HepG2 (cell line): Measurements from ENCODE around the gene FRMD8. TPM values are rescaled to one million over a fixed set of nuclear protein-coding genes. Genes with fewer than 3 reads are reported as not detected.
A peak's percentile ranks its signal among the peaks of the same experiment; 100 is the strongest.

Source experiments
- CBX5 ChIP-seq: sonication (generic); formaldehyde crosslinking; IDR thresholded peaks from 2 replicates; pipeline ENCODE4 v1.4.0; 2020; ENCODE audit warnings: missing genetic modification reagents, borderline replicate concordance
- EEA1 ChIP-seq: sonication (generic); formaldehyde crosslinking; IDR thresholded peaks from 2 replicates; pipeline ENCODE4 v1.5.1; 2020; ENCODE audit warnings: mild to moderate bottlenecking, missing genetic modification reagents, borderline replicate concordance
- FOSL2 ChIP-seq: sonication (generic); formaldehyde crosslinking; IDR thresholded peaks from 2 replicates; pipeline ENCODE4 v1.4.0; 2020; ENCODE audit warnings: missing genetic modification reagents
- HOXD1 ChIP-seq: sonication (generic); formaldehyde crosslinking; IDR thresholded peaks from 2 replicates; pipeline ENCODE4 v1.5.0; 2020; ENCODE audit warnings: missing genetic modification reagents
- JARID2 ChIP-seq: sonication (generic); formaldehyde crosslinking; IDR thresholded peaks from 2 replicates; pipeline ENCODE4 v1.8.1; 2023; ENCODE audit warnings: missing genetic modification reagents, inconsistent platforms; ENCODE audit not compliant: insufficient replicate concordance
- NR2F2 ChIP-seq: IDR thresholded peaks from 2 replicates; pipeline ENCODE4 v1.6.1; 2012; ENCODE audit warnings: low read depth, inconsistent platforms, borderline replicate concordance
- NRL ChIP-seq: sonication (generic); formaldehyde crosslinking; IDR thresholded peaks from 2 replicates; pipeline ENCODE4 v1.5.0; 2020; ENCODE audit warnings: missing genetic modification reagents, mild to moderate bottlenecking, moderate library complexity, borderline replicate concordance
- RCOR2 ChIP-seq: IDR thresholded peaks from 2 replicates; pipeline ENCODE4 v1.6.1; 2016; ENCODE audit warnings: missing biosample characterization, missing genetic modification reagents
- SALL2 ChIP-seq: sonication (generic); formaldehyde crosslinking; IDR thresholded peaks from 2 replicates; pipeline ENCODE4 v1.8.1; 2023; ENCODE audit warnings: mild to moderate bottlenecking, missing genetic modification reagents, inconsistent platforms
- SIN3B ChIP-seq: fragments of 150-350 bp; IDR thresholded peaks from 2 replicates; pipeline ENCODE4 v1.6.1; 2014; ENCODE audit warnings: low read length
- ZFP36 ChIP-seq: fragments of 150-350 bp; IDR thresholded peaks from 2 replicates; pipeline ENCODE4 v1.6.1; 2018; ENCODE audit warnings: borderline replicate concordance, low read length, low read depth; ENCODE audit not compliant: partially characterized antibody
- ZNF501 ChIP-seq: sonication (generic); formaldehyde crosslinking; IDR thresholded peaks from 2 replicates; pipeline ENCODE4 v1.5.1; 2020; ENCODE audit warnings: mild to moderate bottlenecking, moderate library complexity, missing genetic modification reagents
- ZNF562 ChIP-seq: sonication (generic); formaldehyde crosslinking; IDR thresholded peaks from 2 replicates; pipeline ENCODE4 v1.8.0; 2022; ENCODE audit warnings: missing genetic modification reagents, borderline replicate concordance
- ZNF567 ChIP-seq: sonication (generic); formaldehyde crosslinking; IDR thresholded peaks from 2 replicates; pipeline ENCODE4 v1.8.1; 2023; ENCODE audit warnings: mild to moderate bottlenecking, missing genetic modification reagents, borderline replicate concordance
- ZNF570 ChIP-seq: sonication (generic); formaldehyde crosslinking; IDR thresholded peaks from 2 replicates; pipeline ENCODE4 v1.4.0; 2020; ENCODE audit warnings: mild to moderate bottlenecking, missing genetic modification reagents, borderline replicate concordance
- ZNF674 ChIP-seq: sonication (generic); formaldehyde crosslinking; IDR thresholded peaks from 2 replicates; pipeline ENCODE4 v1.5.0; 2020; ENCODE audit warnings: low read depth, mild to moderate bottlenecking, missing genetic modification reagents
- polyA plus RNA-seq, 8 experiments: library from polyadenylated mRNA; depleted of rRNA in 3 of 8; stranded (reverse) in 7 of 8; unstranded in 1 of 8; fragments of >200 nt; fragmentation: Illumina TruSeq in 4 of 8; extraction: Trizol in 4 of 8; gene quantifications; 2 replicates each; pipeline versions ENCODE4 v1.2.1 to v1.2.3, GENCODE V29; 2011 to 2016; ENCODE audit warnings: low read depth in 4 of 8, missing spikeins in 1 of 8, mixed read lengths in 1 of 8; ENCODE audit not compliant: insufficient read depth in 1 of 8
- total RNA-seq, 5 experiments: library from RNA; depleted of rRNA; stranded (reverse); fragments of >200 nt; fragmentation: Illumina TruSeq; extraction: Trizol; gene quantifications; 2 replicates each; pipeline ENCODE4 v1.2.3, GENCODE V29; 2016; ENCODE audit warnings: low read depth in 1 of 5
- TF ChIP-seq, protein P1 (sequence below): sonication (generic); formaldehyde crosslinking; IDR thresholded peaks from 2 replicates; pipeline ENCODE4 v1.4.0; 2020; ENCODE audit warnings: missing genetic modification reagents
- TF ChIP-seq, protein P2 (sequence below), 2 experiments: fragments of 450-650 bp in 1 of 2; sonication (generic) in 1 of 2; formaldehyde crosslinking; IDR thresholded peaks; 2 replicates each; pipeline versions ENCODE4 v1.5.0 to v1.8.0; 2020 to 2022; ENCODE audit warnings: mild to moderate bottlenecking in 1 of 2, missing genetic modification reagents in 1 of 2
- TF ChIP-seq, protein P3 (sequence below): IDR thresholded peaks from 2 replicates; pipeline ENCODE4 v1.6.1; 2012; ENCODE audit warnings: low read depth, low read length, improper control_type of control experiment
- TF ChIP-seq, protein P4 (sequence below): conservative IDR thresholded peaks from 2 replicates; pipeline ENCODE4 v1.6.1; 2018; ENCODE audit warnings: missing genetic modification reagents
- TF ChIP-seq, protein P5 (sequence below): sonication (generic); formaldehyde crosslinking; IDR thresholded peaks from 2 replicates; pipeline ENCODE4 v1.8.1; 2023; ENCODE audit warnings: mild to moderate bottlenecking, moderate library complexity, missing genetic modification reagents
- TF ChIP-seq, protein P6 (sequence below): IDR thresholded peaks from 2 replicates; pipeline ENCODE4 v1.6.1; 2016

FRMD8 gene
- total and polyA plus RNA-seq, 2 of the 13 experiments (the other 11 are each of a cell fraction or from before 2014, with no cell fraction given) = 5.8 to 20.6 TPM

DNA sequence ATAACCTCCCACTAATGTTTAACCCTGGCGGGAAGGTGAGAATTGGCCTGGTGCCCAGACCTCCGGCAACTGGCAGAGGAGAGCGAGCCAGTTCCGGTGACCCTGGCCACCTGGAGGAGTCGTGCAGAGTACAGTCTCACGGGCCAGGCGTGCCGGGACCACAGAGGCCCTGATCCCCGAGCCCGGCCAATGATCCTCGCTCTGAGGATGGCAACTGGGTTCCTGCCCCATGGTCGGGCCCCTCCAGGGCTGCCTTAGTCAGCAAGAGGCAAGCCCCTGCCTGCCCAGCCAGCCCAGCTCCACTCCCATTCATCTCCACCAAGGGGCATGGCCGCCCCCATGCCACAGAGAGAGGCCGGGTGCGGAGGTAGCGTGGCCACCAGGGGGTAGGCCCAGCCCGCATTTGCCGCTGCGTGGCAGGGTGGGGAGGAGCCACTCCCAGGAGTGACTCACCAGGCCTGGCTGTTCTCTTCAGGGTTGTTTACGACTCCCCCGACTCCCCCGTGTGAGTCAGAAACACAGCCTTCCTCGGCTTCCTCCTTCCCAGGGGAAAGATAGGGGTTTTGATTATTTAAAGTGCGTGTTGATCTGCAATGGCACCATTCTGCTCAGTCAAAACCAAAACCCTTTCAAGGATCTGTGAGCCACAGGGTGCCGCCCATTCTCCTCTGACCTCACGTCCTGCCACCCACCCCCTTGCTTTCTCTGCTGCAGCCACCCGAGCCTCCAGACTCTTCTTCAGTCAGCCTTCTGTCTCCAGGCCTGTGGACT, 4.2 kb upstream of the FRMD8 start, which contains the start of gene SLC25A45 (continued):
- TF ChIP-seq EEA1 (CRISPR knock-in tag) (no peak), RCOR2 (peak; percentile 66), ZFP36 (no peak), NRL (CRISPR knock-in tag) (peak; percentile 96; the same call in 1 of the 2 replicates), CBX5 (no peak), ZNF501 (CRISPR knock-in tag) (peak; percentile 83), SIN3B (no peak), NR2F2 (peak; percentile 84; the same call in 1 of the 2 replicates), SALL2 (CRISPR knock-in tag) (no peak), JARID2 (CRISPR knock-in tag) (peak; percentile 55), ZNF674 (no peak), ZNF570 (CRISPR knock-in tag) (no peak; the same call in 1 of the 2 replicates), ZNF562 (no peak), HOXD1 (CRISPR knock-in tag) (no peak), ZNF567 (CRISPR knock-in tag) (0 out of 2 replicates have a peak, but pooled peaks have one; percentile 85), FOSL2 (CRISPR knock-in tag) (peak; percentile 97)
- TF ChIP-seq, protein P1, sequence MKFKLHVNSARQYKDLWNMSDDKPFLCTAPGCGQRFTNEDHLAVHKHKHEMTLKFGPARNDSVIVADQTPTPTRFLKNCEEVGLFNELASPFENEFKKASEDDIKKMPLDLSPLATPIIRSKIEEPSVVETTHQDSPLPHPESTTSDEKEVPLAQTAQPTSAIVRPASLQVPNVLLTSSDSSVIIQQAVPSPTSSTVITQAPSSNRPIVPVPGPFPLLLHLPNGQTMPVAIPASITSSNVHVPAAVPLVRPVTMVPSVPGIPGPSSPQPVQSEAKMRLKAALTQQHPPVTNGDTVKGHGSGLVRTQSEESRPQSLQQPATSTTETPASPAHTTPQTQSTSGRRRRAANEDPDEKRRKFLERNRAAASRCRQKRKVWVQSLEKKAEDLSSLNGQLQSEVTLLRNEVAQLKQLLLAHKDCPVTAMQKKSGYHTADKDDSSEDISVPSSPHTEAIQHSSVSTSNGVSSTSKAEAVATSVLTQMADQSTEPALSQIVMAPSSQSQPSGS (CRISPR knock-in tag) = peak; percentile 86
- TF ChIP-seq, protein P2, sequence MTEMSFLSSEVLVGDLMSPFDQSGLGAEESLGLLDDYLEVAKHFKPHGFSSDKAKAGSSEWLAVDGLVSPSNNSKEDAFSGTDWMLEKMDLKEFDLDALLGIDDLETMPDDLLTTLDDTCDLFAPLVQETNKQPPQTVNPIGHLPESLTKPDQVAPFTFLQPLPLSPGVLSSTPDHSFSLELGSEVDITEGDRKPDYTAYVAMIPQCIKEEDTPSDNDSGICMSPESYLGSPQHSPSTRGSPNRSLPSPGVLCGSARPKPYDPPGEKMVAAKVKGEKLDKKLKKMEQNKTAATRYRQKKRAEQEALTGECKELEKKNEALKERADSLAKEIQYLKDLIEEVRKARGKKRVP (CRISPR knock-in tag; IDR thresholded peaks at IDR 0.05) = peak in 1 of 2 experiments; percentile 72; a peak in 1 of 4 replicates
- TF ChIP-seq, protein P3, sequence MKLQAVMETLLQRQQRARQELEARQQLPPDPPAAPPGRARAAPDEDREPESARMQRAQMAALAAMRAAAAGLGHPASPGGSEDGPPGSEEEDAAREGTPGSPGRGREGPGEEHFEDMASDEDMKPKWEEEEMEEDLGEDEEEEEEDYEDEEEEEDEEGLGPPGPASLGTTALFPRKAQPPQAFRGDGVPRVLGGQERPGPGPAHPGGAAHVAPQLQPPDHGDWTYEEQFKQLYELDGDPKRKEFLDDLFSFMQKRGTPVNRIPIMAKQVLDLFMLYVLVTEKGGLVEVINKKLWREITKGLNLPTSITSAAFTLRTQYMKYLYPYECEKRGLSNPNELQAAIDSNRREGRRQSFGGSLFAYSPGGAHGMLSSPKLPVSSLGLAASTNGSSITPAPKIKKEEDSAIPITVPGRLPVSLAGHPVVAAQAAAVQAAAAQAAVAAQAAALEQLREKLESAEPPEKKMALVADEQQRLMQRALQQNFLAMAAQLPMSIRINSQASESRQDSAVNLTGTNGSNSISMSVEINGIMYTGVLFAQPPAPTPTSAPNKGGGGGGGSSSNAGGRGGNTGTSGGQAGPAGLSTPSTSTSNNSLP = no peak
- TF ChIP-seq, protein P4, sequence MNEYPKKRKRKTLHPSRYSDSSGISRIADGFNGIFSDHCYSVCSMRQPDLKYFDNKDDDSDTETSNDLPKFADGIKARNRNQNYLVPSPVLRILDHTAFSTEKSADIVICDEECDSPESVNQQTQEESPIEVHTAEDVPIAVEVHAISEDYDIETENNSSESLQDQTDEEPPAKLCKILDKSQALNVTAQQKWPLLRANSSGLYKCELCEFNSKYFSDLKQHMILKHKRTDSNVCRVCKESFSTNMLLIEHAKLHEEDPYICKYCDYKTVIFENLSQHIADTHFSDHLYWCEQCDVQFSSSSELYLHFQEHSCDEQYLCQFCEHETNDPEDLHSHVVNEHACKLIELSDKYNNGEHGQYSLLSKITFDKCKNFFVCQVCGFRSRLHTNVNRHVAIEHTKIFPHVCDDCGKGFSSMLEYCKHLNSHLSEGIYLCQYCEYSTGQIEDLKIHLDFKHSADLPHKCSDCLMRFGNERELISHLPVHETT = peak; percentile 68
- TF ChIP-seq, protein P5, sequence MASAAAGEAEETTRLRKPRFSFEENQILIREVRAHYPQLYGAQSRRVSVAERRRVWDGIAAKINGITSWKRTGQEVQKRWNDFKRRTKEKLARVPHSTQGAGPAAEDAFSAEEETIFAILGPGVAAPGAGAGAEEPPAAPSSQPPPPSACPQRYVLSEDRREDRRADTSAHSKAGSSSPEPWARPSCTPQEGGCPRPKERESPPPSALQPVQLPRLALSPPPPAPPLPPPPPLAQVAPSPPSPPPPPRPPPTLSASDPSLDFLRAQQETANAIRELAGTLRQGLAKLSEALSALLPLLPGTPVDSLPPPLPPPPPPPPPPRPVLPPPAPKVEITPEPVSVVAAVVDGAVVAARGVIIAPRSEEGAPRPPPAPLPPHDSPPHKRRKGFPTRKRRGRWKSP (CRISPR knock-in tag) = peak; percentile 93
- TF ChIP-seq, protein P6, sequence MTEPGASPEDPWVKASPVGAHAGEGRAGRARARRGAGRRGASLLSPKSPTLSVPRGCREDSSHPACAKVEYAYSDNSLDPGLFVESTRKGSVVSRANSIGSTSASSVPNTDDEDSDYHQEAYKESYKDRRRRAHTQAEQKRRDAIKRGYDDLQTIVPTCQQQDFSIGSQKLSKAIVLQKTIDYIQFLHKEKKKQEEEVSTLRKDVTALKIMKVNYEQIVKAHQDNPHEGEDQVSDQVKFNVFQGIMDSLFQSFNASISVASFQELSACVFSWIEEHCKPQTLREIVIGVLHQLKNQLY (CRISPR knock-in tag) = peak; percentile 80
